ENCODE results near the gene C2CD4C. TPM values are rescaled to one million over a fixed set of nuclear protein-coding genes. Genes with fewer than 3 reads are reported as not detected.

The C2CD4C gene
- total RNA-seq, 1 experiment from 2014 or later: 0.12 TPM

DNA sequence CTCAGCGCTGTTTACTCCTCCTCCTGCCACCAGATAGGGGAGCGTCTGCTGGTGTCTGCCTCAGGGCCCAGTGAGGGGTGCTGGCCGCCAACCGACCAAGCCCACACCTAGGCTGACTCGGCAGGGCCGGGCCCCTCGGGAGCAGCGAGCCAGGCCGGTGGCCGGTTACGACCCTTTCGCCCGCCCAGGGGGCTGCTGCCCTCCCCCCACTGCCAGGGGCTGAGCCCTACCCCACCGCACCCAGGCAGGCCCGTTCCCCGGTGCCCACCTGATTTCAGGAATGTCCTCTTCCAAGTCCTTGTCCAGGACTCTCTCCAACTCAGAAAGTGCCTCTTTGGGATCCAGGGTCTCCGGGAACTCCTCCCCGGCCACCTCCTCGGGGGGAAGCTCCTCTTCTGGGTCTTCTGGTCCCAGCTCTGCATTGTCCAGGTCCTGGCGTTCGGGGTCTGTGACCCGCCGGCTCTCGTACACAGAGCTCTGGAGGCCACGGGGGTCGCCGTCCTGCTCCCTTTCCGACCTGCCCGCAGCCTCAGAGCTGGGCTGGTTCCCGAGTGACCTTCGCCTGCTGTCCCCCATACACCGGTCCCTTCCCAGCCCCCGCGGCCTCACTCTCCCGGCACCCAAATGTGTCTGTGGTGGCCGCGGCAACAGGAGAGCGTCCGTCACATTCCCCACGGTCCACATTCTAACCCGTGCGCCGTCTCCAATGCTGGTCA, 33.4 kb downstream of the C2CD4C start:
- CTCF ChIA-PET: no interaction called here
- Mint-ChIP-seq H3K36me3 (ENCODE audit: insufficient read depth, unreplicated experiment) (peaks cover 9% of the 10 kb centered on the region), H3K9me3 (ENCODE audit: low read depth, unreplicated experiment) (no peaks in the 10 kb centered on the region), H3K4me1 (ENCODE audit: low read depth, unreplicated experiment) (no peaks in the 10 kb centered on the region), H3K27me3 (ENCODE audit: unreplicated experiment) (peaks cover 52% of the 10 kb centered on the region), H3K4me3 (ENCODE audit: low read depth, unreplicated experiment) (no peak overlapping the region), H3K27ac (ENCODE audit: unreplicated experiment) (no peak overlapping the region)
- TF ChIP-seq CTCF (IDR thresholded peaks at IDR 0.05; ENCODE audit: unreplicated experiment): no peak
- DNase-seq: no peak
- no TSS peak for BruUV-seq (replicated peaks)
- intact Hi-C loops (cut with micrococcal nuclease; ENCODE audit: unreplicated experiment): no loop called here

- H3K36me3 Mint-ChIP-seq (ENCODE audit: insufficient read depth, unreplicated experiment): peaks cover 9% of the 10 kb centered on the region
- BruUV-seq (replicated peaks): no TSS peak
- H3K9me3 Mint-ChIP-seq (ENCODE audit: low read depth, unreplicated experiment): no peaks in the 10 kb centered on the region
- no peaks in the 10 kb centered on the region for H3K4me1 Mint-ChIP-seq (ENCODE audit: low read depth, unreplicated experiment)
- CTCF ChIA-PET: no interaction called here
- no peak for DNase-seq
- peaks cover 52% of the 10 kb centered on the region for H3K27me3 Mint-ChIP-seq (ENCODE audit: unreplicated experiment)
- no peak overlapping the region for H3K4me3 Mint-ChIP-seq (ENCODE audit: low read depth, unreplicated experiment)
- intact Hi-C loops (cut with micrococcal nuclease; ENCODE audit: unreplicated experiment): no loop called here
- H3K27ac Mint-ChIP-seq (ENCODE audit: unreplicated experiment): no peak overlapping the region
- no peak for TF ChIP-seq CTCF (IDR thresholded peaks at IDR 0.05; ENCODE audit: unreplicated experiment)
Observed at GRCh38 chr19:374886-375235, 34.1 kb downstream of the C2CD4C start.

GRCh38 chr19:374183-374885, 34.6 kb downstream of the C2CD4C start:
- Mint-ChIP-seq H3K9me3 (ENCODE audit: low read depth, unreplicated experiment) (no peaks in the 10 kb centered on the region), H3K4me1 (ENCODE audit: low read depth, unreplicated experiment) (no peaks in the 10 kb centered on the region), H3K36me3 (ENCODE audit: insufficient read depth, unreplicated experiment) (peaks cover 9% of the 10 kb centered on the region), H3K4me3 (ENCODE audit: low read depth, unreplicated experiment) (no peak overlapping the region), H3K27ac (ENCODE audit: unreplicated experiment) (no peak overlapping the region), H3K27me3 (ENCODE audit: unreplicated experiment) (peaks cover 55% of the 10 kb centered on the region)
- intact Hi-C loops (cut with micrococcal nuclease; ENCODE audit: unreplicated experiment): no loop called here
- CTCF ChIA-PET: no interaction called here
- DNase-seq: no peak
- no TSS peak for BruUV-seq (replicated peaks)
- no peak for TF ChIP-seq CTCF (IDR thresholded peaks at IDR 0.05; ENCODE audit: unreplicated experiment)

DNA sequence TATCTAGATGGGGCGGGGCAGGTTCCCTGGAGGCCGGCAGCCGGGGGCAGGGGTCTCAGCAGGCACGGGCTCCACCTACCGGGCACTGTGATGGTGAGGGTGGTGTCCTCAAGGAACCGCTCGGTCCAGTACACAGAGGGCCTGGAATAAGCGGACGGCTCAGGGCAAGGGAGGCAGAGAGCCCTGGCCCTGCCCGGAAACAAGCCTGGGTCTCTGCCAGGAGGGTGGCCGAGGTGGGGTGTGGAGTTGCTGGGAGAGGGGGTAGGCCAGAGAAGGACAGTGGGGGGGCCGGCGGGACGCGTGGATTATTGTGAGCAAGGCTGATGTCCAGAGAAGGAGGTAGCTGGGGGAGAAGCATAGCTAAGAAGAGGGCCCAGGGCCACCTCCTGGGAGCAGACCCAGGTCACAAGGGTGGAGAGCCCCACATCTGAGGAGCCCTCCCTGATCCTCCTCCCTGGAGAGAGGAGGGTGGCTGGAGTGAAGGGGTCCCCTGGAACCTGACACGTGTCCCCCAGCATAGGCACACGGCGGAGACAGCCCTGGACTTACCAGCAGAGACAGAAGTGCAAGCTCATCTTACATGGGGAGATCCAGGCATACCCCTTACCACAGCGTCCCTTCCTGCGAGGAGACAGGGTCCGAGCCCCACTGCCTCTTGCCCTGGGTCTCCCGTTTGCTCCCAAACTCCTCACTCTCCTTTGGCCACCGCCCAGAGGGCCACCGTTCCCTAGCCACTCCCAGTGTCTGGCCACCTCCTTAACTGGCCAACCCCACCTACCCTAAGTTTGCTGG, 35.4 kb downstream of the C2CD4C start:
- Mint-ChIP-seq H3K27ac (ENCODE audit: unreplicated experiment) (no peak overlapping the region), H3K36me3 (ENCODE audit: insufficient read depth, unreplicated experiment) (peaks cover 9% of the 10 kb centered on the region), H3K4me1 (ENCODE audit: low read depth, unreplicated experiment) (no peaks in the 10 kb centered on the region), H3K9me3 (ENCODE audit: low read depth, unreplicated experiment) (no peaks in the 10 kb centered on the region), H3K27me3 (ENCODE audit: unreplicated experiment) (peaks cover 62% of the 10 kb centered on the region), H3K4me3 (ENCODE audit: low read depth, unreplicated experiment) (no peak overlapping the region)
- TF ChIP-seq CTCF (IDR thresholded peaks at IDR 0.05; ENCODE audit: unreplicated experiment): no peak
- DNase-seq: peak; percentile 31
- CTCF ChIA-PET: no interaction called here
- intact Hi-C loops (cut with micrococcal nuclease; ENCODE audit: unreplicated experiment): no loop called here
- no TSS peak for BruUV-seq (replicated peaks)

Measured in Calu3 (cell line).